C4-2B (cell line): Measurements from ENCODE around the gene P2RY2.

ENCODE experiments used
- ZFX ChIP-seq: fragments of 450-650 bp; IDR thresholded peaks from 2 replicates; pipeline ENCODE4 v1.6.1; 2017
- TF ChIP-seq, protein P1 (sequence below): fragments of 450-650 bp; conservative IDR thresholded peaks from 2 replicates; pipeline ENCODE4 v1.5.1; 2017; ENCODE audit warnings: mild to moderate bottlenecking

DNA sequence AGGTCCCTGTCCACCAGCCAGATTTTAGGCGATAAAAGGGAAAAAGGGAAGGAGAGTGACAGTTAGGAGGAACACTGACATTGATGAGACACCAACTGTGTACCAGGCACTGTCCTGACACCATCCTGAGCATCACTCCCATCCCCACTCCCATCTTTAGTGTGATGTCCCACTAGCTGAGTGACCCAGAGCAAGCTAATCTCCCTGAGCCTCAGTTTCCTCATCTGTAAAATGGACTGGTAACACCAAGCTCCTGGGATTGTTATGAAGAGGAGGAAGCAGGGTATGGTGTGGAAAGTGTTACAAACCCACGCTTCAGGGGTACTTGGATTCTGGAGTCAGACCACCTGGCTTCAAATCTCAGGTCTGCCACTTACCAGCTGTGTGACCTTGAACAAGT lies 45.6 kb downstream of the P2RY2 start:
- TF ChIP-seq ZFX: no peak
- TF ChIP-seq, protein P1, sequence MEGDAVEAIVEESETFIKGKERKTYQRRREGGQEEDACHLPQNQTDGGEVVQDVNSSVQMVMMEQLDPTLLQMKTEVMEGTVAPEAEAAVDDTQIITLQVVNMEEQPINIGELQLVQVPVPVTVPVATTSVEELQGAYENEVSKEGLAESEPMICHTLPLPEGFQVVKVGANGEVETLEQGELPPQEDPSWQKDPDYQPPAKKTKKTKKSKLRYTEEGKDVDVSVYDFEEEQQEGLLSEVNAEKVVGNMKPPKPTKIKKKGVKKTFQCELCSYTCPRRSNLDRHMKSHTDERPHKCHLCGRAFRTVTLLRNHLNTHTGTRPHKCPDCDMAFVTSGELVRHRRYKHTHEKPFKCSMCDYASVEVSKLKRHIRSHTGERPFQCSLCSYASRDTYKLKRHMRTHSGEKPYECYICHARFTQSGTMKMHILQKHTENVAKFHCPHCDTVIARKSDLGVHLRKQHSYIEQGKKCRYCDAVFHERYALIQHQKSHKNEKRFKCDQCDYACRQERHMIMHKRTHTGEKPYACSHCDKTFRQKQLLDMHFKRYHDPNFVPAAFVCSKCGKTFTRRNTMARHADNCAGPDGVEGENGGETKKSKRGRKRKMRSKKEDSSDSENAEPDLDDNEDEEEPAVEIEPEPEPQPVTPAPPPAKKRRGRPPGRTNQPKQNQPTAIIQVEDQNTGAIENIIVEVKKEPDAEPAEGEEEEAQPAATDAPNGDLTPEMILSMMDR: no peak
